Measurements from ENCODE around the gene MSRB3. TPM values are rescaled to one million over a fixed set of nuclear protein-coding genes. Genes with fewer than 3 reads are reported as not detected.

The MSRB3 gene
- total RNA-seq, 1 experiment from 2014 or later, result 31.1 TPM

DNA sequence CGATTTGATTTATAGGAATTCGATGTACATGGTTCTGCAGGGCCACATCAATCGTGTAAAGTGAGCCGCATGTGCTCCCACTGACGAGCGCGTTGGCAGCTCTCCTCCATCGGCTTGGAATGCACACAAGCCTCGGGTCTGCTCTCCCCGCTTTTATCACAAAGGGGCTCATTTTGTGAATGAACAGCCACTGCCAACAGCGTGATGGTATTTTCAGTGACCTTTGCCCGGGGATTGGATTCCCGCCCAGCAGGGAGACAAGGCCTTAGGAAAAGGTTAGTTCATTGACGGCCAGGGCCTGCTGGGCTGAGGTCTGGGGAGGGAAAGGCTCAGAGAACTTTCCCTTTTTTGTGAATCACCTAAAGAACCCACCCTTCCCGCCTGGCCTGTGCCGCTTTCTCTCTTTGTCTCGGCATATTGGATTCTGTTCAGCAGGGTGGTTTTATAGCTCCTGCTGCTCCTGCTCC, 232.1 kb downstream of the MSRB3 start:
- Mint-ChIP-seq H3K27ac (ENCODE audit: low read depth, unreplicated experiment) (no peak overlapping the region), H3K4me1 (ENCODE audit: insufficient read depth, unreplicated experiment) (no peaks in the 10 kb centered on the region), H3K36me3 (ENCODE audit: insufficient read depth, unreplicated experiment) (no peaks in the 10 kb centered on the region), H3K27me3 (ENCODE audit: insufficient read depth, unreplicated experiment) (no peaks in the 10 kb centered on the region), H3K9me3 (ENCODE audit: unreplicated experiment) (no peaks in the 10 kb centered on the region), H3K4me3 (ENCODE audit: unreplicated experiment) (no peak overlapping the region)
- CTCF ChIA-PET, result no interaction called here
- TF ChIP-seq, protein P1, sequence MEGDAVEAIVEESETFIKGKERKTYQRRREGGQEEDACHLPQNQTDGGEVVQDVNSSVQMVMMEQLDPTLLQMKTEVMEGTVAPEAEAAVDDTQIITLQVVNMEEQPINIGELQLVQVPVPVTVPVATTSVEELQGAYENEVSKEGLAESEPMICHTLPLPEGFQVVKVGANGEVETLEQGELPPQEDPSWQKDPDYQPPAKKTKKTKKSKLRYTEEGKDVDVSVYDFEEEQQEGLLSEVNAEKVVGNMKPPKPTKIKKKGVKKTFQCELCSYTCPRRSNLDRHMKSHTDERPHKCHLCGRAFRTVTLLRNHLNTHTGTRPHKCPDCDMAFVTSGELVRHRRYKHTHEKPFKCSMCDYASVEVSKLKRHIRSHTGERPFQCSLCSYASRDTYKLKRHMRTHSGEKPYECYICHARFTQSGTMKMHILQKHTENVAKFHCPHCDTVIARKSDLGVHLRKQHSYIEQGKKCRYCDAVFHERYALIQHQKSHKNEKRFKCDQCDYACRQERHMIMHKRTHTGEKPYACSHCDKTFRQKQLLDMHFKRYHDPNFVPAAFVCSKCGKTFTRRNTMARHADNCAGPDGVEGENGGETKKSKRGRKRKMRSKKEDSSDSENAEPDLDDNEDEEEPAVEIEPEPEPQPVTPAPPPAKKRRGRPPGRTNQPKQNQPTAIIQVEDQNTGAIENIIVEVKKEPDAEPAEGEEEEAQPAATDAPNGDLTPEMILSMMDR (IDR thresholded peaks at IDR 0.05; ENCODE audit: unreplicated experiment), result no peak
- intact Hi-C loops (cut with micrococcal nuclease), result no loop called here
- DNase-seq (ENCODE audit: unreplicated experiment), result no peak
- BruUV-seq (replicated peaks), result no TSS peak
- POLR2A ChIA-PET, result no interaction called here

DNA sequence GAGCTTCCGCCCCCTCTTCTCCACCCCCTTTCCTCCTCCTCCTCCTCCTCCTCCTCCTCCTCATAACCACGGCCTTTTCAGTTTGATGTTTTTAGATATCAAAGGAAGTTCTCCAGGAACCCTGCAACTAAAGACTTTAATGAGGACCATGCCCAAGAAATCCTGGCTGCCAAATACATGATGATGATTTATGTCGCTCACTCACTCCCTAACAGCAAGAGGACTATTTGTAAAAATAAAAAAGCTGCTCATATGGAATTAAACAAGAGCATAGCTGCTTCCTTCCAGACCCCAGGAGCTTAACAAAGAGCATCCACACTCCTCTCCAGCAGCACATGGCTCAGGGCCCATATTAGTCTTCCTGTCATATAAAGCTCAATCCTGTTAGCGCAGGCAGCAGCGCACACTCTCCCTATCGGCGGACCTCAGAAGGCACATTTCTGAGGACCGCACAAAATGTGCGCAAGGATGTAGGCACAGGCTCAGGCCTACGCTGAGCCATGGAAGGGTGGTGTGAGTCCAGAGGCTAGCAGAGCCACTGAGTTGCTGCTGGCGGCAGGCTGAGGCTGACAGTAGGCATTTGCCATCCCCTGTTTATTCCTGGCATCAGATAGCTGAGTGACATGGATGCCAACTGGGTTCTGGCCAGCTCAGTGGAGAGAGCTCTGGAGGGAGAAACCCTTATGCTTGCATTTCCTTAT, 232.8 kb downstream of the MSRB3 start:
- CTCF ChIA-PET, result no interaction called here
- no peak overlapping the region for H3K27ac Mint-ChIP-seq (ENCODE audit: low read depth, unreplicated experiment)

DNA sequence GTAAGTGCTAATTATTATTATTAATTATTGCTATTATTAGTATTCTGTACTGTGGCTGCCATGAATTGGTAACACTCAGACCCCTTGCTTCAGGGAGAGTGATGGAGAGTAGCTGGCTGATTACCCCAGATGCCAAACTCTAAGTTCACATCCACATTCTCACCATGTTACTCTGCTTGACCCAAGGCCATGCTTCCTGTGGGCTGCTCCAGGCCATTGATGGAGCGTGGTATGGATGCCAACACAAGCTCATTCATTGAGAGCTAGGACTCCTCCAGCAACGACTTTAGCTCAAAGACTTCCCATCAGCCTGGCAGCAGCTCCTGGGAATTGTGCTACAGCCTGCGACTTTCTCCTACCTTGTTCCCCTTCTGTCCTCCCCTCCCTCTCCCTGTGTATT, 233.4 kb downstream of the MSRB3 start:
- TF ChIP-seq, protein P1 (IDR thresholded peaks at IDR 0.05; ENCODE audit: unreplicated experiment), result no peak
- no peak overlapping the region for H3K27ac Mint-ChIP-seq (ENCODE audit: low read depth, unreplicated experiment)
- no peak for DNase-seq (ENCODE audit: unreplicated experiment)
- no TSS peak for BruUV-seq (replicated peaks)
- H3K36me3 Mint-ChIP-seq (ENCODE audit: insufficient read depth, unreplicated experiment), result no peaks in the 10 kb centered on the region
- no peak overlapping the region for H3K4me3 Mint-ChIP-seq (ENCODE audit: unreplicated experiment)
- H3K4me1 Mint-ChIP-seq (ENCODE audit: insufficient read depth, unreplicated experiment), result no peaks in the 10 kb centered on the region
- intact Hi-C loops (cut with micrococcal nuclease), result no loop called here
- H3K9me3 Mint-ChIP-seq (ENCODE audit: unreplicated experiment), result no peaks in the 10 kb centered on the region
- POLR2A ChIA-PET, result no interaction called here
- CTCF ChIA-PET, result interaction anchor here (0.6 kb wide), 1 partner anchor 610 kb away, joined by 4 read pairs; no protein-coding TSS in a partner anchor
- H3K27me3 Mint-ChIP-seq (ENCODE audit: insufficient read depth, unreplicated experiment), result no peaks in the 10 kb centered on the region

More for the DNA sequence above, 232.8 kb downstream of the MSRB3 start:
- Mint-ChIP-seq H3K36me3 (ENCODE audit: insufficient read depth, unreplicated experiment) (no peaks in the 10 kb centered on the region), H3K27me3 (ENCODE audit: insufficient read depth, unreplicated experiment) (no peaks in the 10 kb centered on the region), H3K4me3 (ENCODE audit: unreplicated experiment) (no peak overlapping the region), H3K9me3 (ENCODE audit: unreplicated experiment) (no peaks in the 10 kb centered on the region), H3K4me1 (ENCODE audit: insufficient read depth, unreplicated experiment) (no peaks in the 10 kb centered on the region)
- POLR2A ChIA-PET, result no interaction called here
- BruUV-seq (replicated peaks), result no TSS peak
- DNase-seq (ENCODE audit: unreplicated experiment), result no peak
- intact Hi-C loops (cut with micrococcal nuclease), result no loop called here
- TF ChIP-seq, protein P1 (IDR thresholded peaks at IDR 0.05; ENCODE audit: unreplicated experiment), result no peak

Other genes with a start within 250 kb of the MSRB3 start
- not detected in 2 replicates for gene WIF1, start 157.4 kb upstream of the MSRB3 start, total RNA-seq (2022)
- 21.8 and 27.7 TPM in 2 replicates for gene LEMD3, start 109.1 kb upstream of the MSRB3 start, total RNA-seq (2022)

Measured in MCF 10A (cell line).